ENCODE results near the gene BICDL1. TPM values are rescaled to one million over a fixed set of nuclear protein-coding genes. Genes with fewer than 3 reads are reported as not detected.
"Not testable (repeated sequence)": the region's sequence is repeated elsewhere in the genome, so short reads cannot be mapped to it uniquely, and the experiment has no call there.

BICDL1 gene
- total RNA-seq, 1 experiment from 2014 or later, result 14.2 TPM

DNA sequence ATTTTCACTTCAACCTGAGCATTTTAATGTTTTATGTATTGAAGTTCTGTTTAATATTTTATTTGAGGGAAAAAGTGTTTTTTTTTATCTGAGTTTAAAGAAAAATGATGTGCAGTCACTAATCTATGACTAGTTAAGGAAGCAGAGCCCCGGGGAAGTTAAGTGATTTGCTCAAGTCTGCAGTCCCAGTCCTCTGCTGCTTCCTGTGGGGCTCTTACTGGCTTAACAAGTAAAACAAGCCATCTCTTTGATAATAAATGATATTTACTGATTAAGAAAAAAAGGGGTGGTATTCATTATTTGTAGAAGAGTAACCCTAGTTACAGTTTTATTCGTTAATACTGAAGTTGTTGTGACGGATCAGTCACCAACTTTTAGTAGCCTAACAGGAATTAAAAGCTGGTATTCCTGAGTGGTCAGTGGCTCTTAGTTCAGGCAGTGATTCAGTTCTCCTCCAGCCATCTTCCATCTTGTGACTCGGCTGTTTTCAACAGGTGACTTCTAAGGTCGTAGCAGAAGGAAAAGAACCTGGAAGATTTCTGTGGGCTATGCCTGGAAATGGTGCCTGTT lies 21.7 kb downstream of the BICDL1 start:
- Mint-ChIP-seq H3K4me3 (ENCODE audit: unreplicated experiment) (no peak overlapping the region), H3K9me3 (ENCODE audit: unreplicated experiment) (no peaks in the 10 kb centered on the region), H3K36me3 (ENCODE audit: insufficient read depth, unreplicated experiment) (no peaks in the 10 kb centered on the region), H3K4me1 (ENCODE audit: low read depth, unreplicated experiment) (peaks cover 14% of the 10 kb centered on the region), H3K27me3 (ENCODE audit: insufficient read depth, unreplicated experiment) (no peaks in the 10 kb centered on the region), H3K27ac (ENCODE audit: unreplicated experiment) (no peak overlapping the region)
- ChIA-PET POLR2A (no interaction called here), CTCF (no interaction called here)
- Histone ChIP-seq H3K36me3 (ENCODE audit: control insufficient read depth, insufficient read depth, low read length) (no peaks in the 10 kb centered on the region; the same call in 1 of the 2 replicates), H3K9me3 (no peaks in the 10 kb centered on the region), H3K4me3 (ENCODE audit: low read depth, low read length) (no peak overlapping the region), H3K27me3 (replicated peaks; ENCODE audit: control insufficient read depth, insufficient read depth, low read length) (no peaks in the 10 kb centered on the region), H3K4me1 (no peaks in the 10 kb centered on the region; the same call in 1 of the 2 replicates)
- intact Hi-C loops (cut with micrococcal nuclease; ENCODE audit: unreplicated experiment), result no loop called here
- DNase-seq, result no peak
- no TSS peak for BruUV-seq (replicated peaks)
- TF ChIP-seq, protein P1, sequence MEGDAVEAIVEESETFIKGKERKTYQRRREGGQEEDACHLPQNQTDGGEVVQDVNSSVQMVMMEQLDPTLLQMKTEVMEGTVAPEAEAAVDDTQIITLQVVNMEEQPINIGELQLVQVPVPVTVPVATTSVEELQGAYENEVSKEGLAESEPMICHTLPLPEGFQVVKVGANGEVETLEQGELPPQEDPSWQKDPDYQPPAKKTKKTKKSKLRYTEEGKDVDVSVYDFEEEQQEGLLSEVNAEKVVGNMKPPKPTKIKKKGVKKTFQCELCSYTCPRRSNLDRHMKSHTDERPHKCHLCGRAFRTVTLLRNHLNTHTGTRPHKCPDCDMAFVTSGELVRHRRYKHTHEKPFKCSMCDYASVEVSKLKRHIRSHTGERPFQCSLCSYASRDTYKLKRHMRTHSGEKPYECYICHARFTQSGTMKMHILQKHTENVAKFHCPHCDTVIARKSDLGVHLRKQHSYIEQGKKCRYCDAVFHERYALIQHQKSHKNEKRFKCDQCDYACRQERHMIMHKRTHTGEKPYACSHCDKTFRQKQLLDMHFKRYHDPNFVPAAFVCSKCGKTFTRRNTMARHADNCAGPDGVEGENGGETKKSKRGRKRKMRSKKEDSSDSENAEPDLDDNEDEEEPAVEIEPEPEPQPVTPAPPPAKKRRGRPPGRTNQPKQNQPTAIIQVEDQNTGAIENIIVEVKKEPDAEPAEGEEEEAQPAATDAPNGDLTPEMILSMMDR (IDR thresholded peaks at IDR 0.05; ENCODE audit: insufficient read depth in 1 of 2, low read depth in 1 of 2, low read length in 1 of 2, severe bottlenecking in 1 of 2, unreplicated experiment in 1 of 2), result no peak

DNA sequence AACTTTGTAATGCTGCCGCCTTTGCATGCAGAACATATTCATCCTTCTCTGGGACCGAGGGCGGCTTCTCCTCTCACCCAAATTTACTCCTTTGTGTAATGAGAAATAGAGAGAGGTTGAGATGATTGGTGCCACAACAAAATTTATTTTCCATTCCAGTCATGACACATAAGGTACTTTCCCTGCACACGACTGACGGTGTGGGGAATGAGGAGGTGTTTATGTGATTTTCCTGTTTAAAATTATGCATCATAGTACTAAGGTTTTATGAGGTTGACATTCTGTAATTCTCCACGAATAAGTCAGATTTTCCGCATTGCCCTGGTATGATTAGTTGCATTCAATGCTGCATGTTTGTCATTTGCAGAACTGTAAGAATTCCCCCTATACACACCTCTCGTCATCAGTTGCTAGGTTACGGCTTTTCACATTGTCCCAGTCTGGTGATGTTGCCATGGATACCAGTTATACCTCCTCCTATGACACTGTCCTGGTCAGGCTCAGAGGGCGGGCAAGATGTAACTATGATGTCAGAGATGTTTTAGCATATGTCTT lies 23.1 kb downstream of the BICDL1 start:
- BruUV-seq (replicated peaks), result no TSS peak
- Histone ChIP-seq H3K27me3 (replicated peaks; ENCODE audit: control insufficient read depth, insufficient read depth, low read length) (no peaks in the 10 kb centered on the region), H3K4me1 (no peaks in the 10 kb centered on the region; the same call in 1 of the 2 replicates), H3K9me3 (no peaks in the 10 kb centered on the region), H3K36me3 (ENCODE audit: control insufficient read depth, insufficient read depth, low read length) (no peaks in the 10 kb centered on the region; the same call in 1 of the 2 replicates), H3K4me3 (ENCODE audit: low read depth, low read length) (no peak overlapping the region)
- Mint-ChIP-seq H3K4me1 (ENCODE audit: low read depth, unreplicated experiment) (peaks cover 7% of the 10 kb centered on the region), H3K27ac (ENCODE audit: unreplicated experiment) (no peak overlapping the region), H3K36me3 (ENCODE audit: insufficient read depth, unreplicated experiment) (no peaks in the 10 kb centered on the region), H3K27me3 (ENCODE audit: insufficient read depth, unreplicated experiment) (no peaks in the 10 kb centered on the region), H3K9me3 (ENCODE audit: unreplicated experiment) (no peaks in the 10 kb centered on the region), H3K4me3 (ENCODE audit: unreplicated experiment) (no peak overlapping the region)
- ChIA-PET CTCF (no interaction called here), POLR2A (no interaction called here)
- TF ChIP-seq, protein P1 (IDR thresholded peaks at IDR 0.05; ENCODE audit: insufficient read depth in 1 of 2, low read depth in 1 of 2, low read length in 1 of 2, severe bottlenecking in 1 of 2, unreplicated experiment in 1 of 2), result no peak
- DNase-seq, result peak in 1 of 2 experiments; percentile 21
- intact Hi-C loops (cut with micrococcal nuclease; ENCODE audit: unreplicated experiment), result no loop called here

DNA sequence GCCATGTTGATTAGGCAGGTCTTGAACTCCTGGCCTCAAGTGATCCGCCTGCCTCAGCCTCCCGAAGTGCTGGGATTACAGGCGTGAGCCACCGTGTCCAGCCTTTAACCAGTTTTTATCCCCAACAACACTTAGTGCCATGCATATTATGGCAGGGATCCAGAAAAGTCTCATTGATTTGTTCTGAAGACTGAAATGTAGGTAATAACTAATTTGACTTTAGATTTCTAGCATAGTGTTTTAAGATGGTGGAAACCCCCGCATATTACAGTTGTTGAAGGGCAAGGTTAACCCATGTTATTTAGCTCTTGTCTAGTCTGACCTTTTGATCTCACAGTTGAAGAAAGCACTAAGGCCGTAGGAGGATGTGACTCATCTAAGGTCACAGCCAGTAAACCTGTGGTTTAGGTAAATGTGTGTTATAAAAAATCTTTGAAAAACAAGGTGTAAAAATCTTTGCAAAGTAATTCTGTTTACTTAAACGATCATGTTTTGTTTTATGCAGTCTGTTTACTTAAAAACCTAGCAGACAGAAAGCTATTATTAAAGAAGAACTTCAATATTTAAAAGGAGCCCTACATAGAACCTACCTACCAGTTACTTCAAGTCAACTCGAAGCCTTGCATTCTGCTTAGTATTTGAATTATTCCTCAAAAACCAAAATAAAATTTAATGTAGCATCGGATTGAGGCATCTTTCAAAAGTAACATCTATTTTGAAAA lies 24.8 kb downstream of the BICDL1 start:
- CTCF ChIA-PET, result no interaction called here
- TF ChIP-seq, protein P1 (IDR thresholded peaks at IDR 0.05; ENCODE audit: insufficient read depth in 1 of 2, low read depth in 1 of 2, low read length in 1 of 2, severe bottlenecking in 1 of 2, unreplicated experiment in 1 of 2), result no peak
- peaks cover 7% of the 10 kb centered on the region for H3K4me1 Mint-ChIP-seq (ENCODE audit: low read depth, unreplicated experiment)
- Histone ChIP-seq H3K36me3 (ENCODE audit: control insufficient read depth, insufficient read depth, low read length) (no peaks in the 10 kb centered on the region; the same call in 1 of the 2 replicates), H3K4me1 (no peaks in the 10 kb centered on the region; the same call in 1 of the 2 replicates), H3K27me3 (replicated peaks; ENCODE audit: control insufficient read depth, insufficient read depth, low read length) (no peaks in the 10 kb centered on the region), H3K4me3 (ENCODE audit: low read depth, low read length) (no peak overlapping the region), H3K9me3 (no peaks in the 10 kb centered on the region)
- no peak for DNase-seq
- no peaks in the 10 kb centered on the region for H3K9me3 Mint-ChIP-seq (ENCODE audit: unreplicated experiment)
- POLR2A ChIA-PET, result no interaction called here
- intact Hi-C loops (cut with micrococcal nuclease; ENCODE audit: unreplicated experiment), result no loop called here
- no peaks in the 10 kb centered on the region for H3K27me3 Mint-ChIP-seq (ENCODE audit: insufficient read depth, unreplicated experiment)
- H3K36me3 Mint-ChIP-seq (ENCODE audit: insufficient read depth, unreplicated experiment), result no peaks in the 10 kb centered on the region
- H3K27ac Mint-ChIP-seq (ENCODE audit: unreplicated experiment), result no peak overlapping the region
- no peak overlapping the region for H3K4me3 Mint-ChIP-seq (ENCODE audit: unreplicated experiment)
- no TSS peak for BruUV-seq (replicated peaks)

DNA sequence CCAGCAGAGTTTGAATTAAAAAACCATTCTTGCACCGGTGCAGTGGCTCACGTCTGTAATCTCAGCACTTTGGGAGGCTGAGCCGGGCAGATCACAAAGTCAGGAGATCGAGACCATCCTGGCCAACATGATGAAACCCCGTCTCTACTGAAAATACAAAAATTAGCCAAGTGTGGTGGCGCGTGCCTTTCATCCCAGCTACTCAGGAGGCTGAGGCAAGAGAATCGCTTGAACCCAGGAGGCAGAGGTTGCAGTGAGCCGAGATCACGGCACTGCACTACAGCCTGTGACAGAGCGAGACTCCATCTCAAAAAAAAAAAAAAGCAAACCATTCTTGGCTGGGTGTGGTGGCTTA lies 25.3 kb downstream of the BICDL1 start:
- H3K4me3 ChIP-seq (ENCODE audit: low read depth, low read length); intact Hi-C loops (cut with micrococcal nuclease; ENCODE audit: unreplicated experiment); H3K9me3 ChIP-seq; H3K9me3 Mint-ChIP-seq (ENCODE audit: unreplicated experiment); H3K27me3 ChIP-seq (replicated peaks; ENCODE audit: control insufficient read depth, insufficient read depth, low read length); DNase-seq; H3K4me1 Mint-ChIP-seq (ENCODE audit: low read depth, unreplicated experiment); H3K4me1 ChIP-seq; BruUV-seq (replicated peaks); CTCF ChIA-PET; POLR2A ChIA-PET; H3K27me3 Mint-ChIP-seq (ENCODE audit: insufficient read depth, unreplicated experiment); H3K4me3 Mint-ChIP-seq (ENCODE audit: unreplicated experiment); H3K27ac Mint-ChIP-seq (ENCODE audit: unreplicated experiment); H3K36me3 Mint-ChIP-seq (ENCODE audit: insufficient read depth, unreplicated experiment); H3K36me3 ChIP-seq (ENCODE audit: control insufficient read depth, insufficient read depth, low read length): not testable (repeated sequence)
